Testis (tissue), 2 donors: Measurements from ENCODE around the gene BNIP2.

Experiments
- POLR2A ChIP-seq: fragments of 450-650 bp; IDR thresholded peaks from one replicate; pipeline ENCODE4 v1.6.1; 2017; ENCODE audit warnings: antibody characterized with exemption, mild to moderate bottlenecking, moderate library complexity
- TF ChIP-seq, protein P1 (sequence below), 3 experiments: fragments of 450-650 bp in 2 of 3; fragments of 200-600 bp in 1 of 3; sonication (generic) in 1 of 3; IDR thresholded peaks; one replicate each; pipeline ENCODE4 v1.5.1; 2016 to 2019; ENCODE audit warnings: antibody characterized with exemption in 3 of 3, mild to moderate bottlenecking in 2 of 3, moderate library complexity in 1 of 3

DNA sequence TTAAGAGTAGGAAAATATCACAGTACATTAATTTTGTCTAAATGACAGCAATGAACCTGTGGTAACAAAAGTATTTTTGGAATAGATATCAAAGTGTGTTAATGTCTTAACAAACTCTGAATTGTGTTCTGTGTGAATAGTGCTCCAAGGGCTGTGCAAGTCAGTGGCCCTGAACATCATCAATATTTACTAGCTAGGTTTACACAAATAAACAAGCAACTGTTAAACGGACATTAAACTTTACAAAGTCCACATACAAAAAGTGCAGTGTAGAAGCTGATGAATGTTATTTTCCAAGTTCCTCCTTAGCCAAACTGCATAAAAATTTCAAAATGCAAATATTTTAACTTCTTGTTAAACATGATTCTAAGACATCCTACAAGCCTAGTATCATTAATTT, 29.8 kb downstream of the BNIP2 start:
- TF ChIP-seq, protein P1, sequence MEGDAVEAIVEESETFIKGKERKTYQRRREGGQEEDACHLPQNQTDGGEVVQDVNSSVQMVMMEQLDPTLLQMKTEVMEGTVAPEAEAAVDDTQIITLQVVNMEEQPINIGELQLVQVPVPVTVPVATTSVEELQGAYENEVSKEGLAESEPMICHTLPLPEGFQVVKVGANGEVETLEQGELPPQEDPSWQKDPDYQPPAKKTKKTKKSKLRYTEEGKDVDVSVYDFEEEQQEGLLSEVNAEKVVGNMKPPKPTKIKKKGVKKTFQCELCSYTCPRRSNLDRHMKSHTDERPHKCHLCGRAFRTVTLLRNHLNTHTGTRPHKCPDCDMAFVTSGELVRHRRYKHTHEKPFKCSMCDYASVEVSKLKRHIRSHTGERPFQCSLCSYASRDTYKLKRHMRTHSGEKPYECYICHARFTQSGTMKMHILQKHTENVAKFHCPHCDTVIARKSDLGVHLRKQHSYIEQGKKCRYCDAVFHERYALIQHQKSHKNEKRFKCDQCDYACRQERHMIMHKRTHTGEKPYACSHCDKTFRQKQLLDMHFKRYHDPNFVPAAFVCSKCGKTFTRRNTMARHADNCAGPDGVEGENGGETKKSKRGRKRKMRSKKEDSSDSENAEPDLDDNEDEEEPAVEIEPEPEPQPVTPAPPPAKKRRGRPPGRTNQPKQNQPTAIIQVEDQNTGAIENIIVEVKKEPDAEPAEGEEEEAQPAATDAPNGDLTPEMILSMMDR (IDR thresholded peaks at IDR 0.05), result no peak
- TF ChIP-seq POLR2A, result no peak
